Natural killer cell (primary cell): Measurements from ENCODE around the gene TFR2. TPM values are rescaled to one million over a fixed set of nuclear protein-coding genes. Genes with fewer than 3 reads are reported as not detected.
A peak's percentile ranks its signal among the peaks of the same experiment; 100 is the strongest.

Experiments used
- ATAC-seq, 3 donors: fragments of 150-1000 bp in 2 of 3; fragments of 200-7000 bp in 1 of 3; cut with Tn5 transposase; 1 replicate in 1 of 3; 2 replicates in 2 of 3; pipeline ENCODE4 v1.10.0; 2021; ENCODE audit warnings: mild to moderate bottlenecking in 2 of 3, moderate library complexity in 2 of 3
- DNase-seq, 2 donors: peaks; one replicate each; pipeline versions ENCODE4 v3.0.0 to v3.0.0-alpha.2; 2013 to 2021; ENCODE audit warnings: mixed read lengths in 1 of 2
- H3K27ac ChIP-seq: one replicate; pipeline ENCODE4 v1.5.1; 2013; ENCODE audit warnings: mild to moderate bottlenecking, low read length
- H3K27me3 ChIP-seq: one replicate; pipeline ENCODE4 v1.6.1; 2013; ENCODE audit warnings: low read length; ENCODE audit not compliant: control insufficient read depth, insufficient read depth
- H3K36me3 ChIP-seq: one replicate; pipeline ENCODE4 v1.6.1; 2013; ENCODE audit warnings: low read length; ENCODE audit not compliant: control insufficient read depth, insufficient read depth
- H3K4me1 ChIP-seq: one replicate; pipeline ENCODE4 v1.6.1; 2013; ENCODE audit warnings: low read length; ENCODE audit not compliant: control insufficient read depth, insufficient read depth
- H3K4me3 ChIP-seq: one replicate; pipeline ENCODE4 v1.5.1; 2013; ENCODE audit warnings: low read length
- H3K9me3 ChIP-seq: one replicate; pipeline ENCODE4 v1.6.1; 2013; ENCODE audit warnings: low read length; ENCODE audit not compliant: control insufficient read depth, insufficient read depth
- H3K27ac Mint-ChIP-seq, 2 donors: one replicate each; pipeline ENCODE4 v1.8.0; 2022; ENCODE audit warnings: mild to moderate bottlenecking in 2 of 2, mixed read lengths in 2 of 2, moderate library complexity in 1 of 2
- H3K27me3 Mint-ChIP-seq, 2 donors: one replicate each; pipeline ENCODE4 v1.8.0; 2022; ENCODE audit warnings: low read depth in 2 of 2, mixed read lengths in 2 of 2
- H3K36me3 Mint-ChIP-seq: one replicate; pipeline ENCODE4 v1.8.0; 2022; ENCODE audit warnings: mixed read lengths
- H3K4me1 Mint-ChIP-seq, 2 donors: one replicate each; pipeline ENCODE4 v1.8.0; 2022; ENCODE audit warnings: mixed read lengths in 2 of 2
- H3K4me3 Mint-ChIP-seq: one replicate; pipeline ENCODE4 v1.8.0; 2022; ENCODE audit warnings: mild to moderate bottlenecking, moderate library complexity, mixed read lengths
- H3K9me3 Mint-ChIP-seq, 2 donors: one replicate each; pipeline ENCODE4 v1.8.0; 2022; ENCODE audit warnings: mixed read lengths in 2 of 2
- CTCF ChIP-seq: fragments of 200-600 bp; IDR thresholded peaks from one replicate; pipeline ENCODE4 v1.8.0; 2022; ENCODE audit warnings: antibody characterized with exemption
- WGBS: methylation state at CpG from one replicate; pipeline ENCODE4 v1.1.7; 2013; ENCODE audit warnings: missing lambda C conversion rate; ENCODE audit not compliant: insufficient coverage; 5-methylcytosine and 5-hydroxymethylcytosine counted together
- intact Hi-C: fragments of 100-400 bp; cut with micrococcal nuclease; formaldehyde crosslinking; loops from one replicate; pipeline ENCODE4 v1.14.2; 2022
- total RNA-seq, 4 donors: library from RNA; stranded (reverse); fragments of 120-200 nt in 1 of 4; gene quantifications; one replicate each; pipeline versions ENCODE4 v1.2.3 to v1.2.4, GENCODE V29; 2013 to 2022

The TFR2 gene
- total RNA-seq, 3 donors from 2014 or later (not counting 1 experiment from before 2014, with no cell fraction given) = 9.8 to 13.8 (median 12.0) TPM

DNA sequence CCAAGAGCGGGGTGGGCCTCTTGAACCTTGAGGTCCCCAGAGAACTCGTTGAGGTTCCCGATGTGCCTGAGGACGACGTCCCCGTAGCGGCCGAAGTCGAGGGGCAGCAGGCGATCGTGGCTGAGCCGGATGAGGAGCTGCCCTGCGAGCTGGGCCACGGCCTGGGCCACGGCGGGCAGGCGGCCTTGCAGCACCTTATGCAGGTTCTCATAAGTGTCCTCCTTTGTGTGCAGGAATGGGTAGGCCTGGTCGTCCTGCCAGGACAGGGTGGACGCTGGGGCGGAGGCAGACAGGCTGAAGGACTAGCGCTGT is 14.2 kb downstream of the TFR2 start:
- WGBS = 96% methylated on average over 21 of the region's 21 CpGs
- H3K4me1 ChIP-seq = peaks cover 19% of the 10 kb centered on the region
- no peaks in the 10 kb centered on the region for H3K27me3 ChIP-seq
- Mint-ChIP-seq H3K9me3 (no peaks in the 10 kb centered on the region), H3K4me3 (peak overlapping the region; percentile 40), H3K27ac (peak overlapping the region in 1 of 2 donors; percentile 76), H3K36me3 (no peaks in the 10 kb centered on the region), H3K27me3 (no peaks in the 10 kb centered on the region), H3K4me1 (peaks cover 0 to 33% of the 10 kb centered on the region in 2 donors)
- no peak overlapping the region for H3K4me3 ChIP-seq
- no peaks in the 10 kb centered on the region for H3K9me3 ChIP-seq
- DNase-seq (no peak), ATAC-seq (no peak)
- no peaks in the 10 kb centered on the region for H3K36me3 ChIP-seq
- TF ChIP-seq CTCF = no peak
- H3K27ac ChIP-seq = peak overlapping the region; percentile 83
- intact Hi-C loops = loop anchor here (2.0 kb wide), 1 partner anchor 14 kb away; the partner anchor contains the start of gene MOSPD3

- Mint-ChIP-seq H3K9me3 (no peaks in the 10 kb centered on the region), H3K27me3 (no peaks in the 10 kb centered on the region), H3K4me3 (peak overlapping the region; percentile 79), H3K27ac (peak overlapping the region in 1 of 2 donors; percentile 76), H3K4me1 (peaks cover 0 to 31% of the 10 kb centered on the region in 2 donors), H3K36me3 (no peaks in the 10 kb centered on the region)
- no peaks in the 10 kb centered on the region for H3K36me3 ChIP-seq
- H3K9me3 ChIP-seq = no peaks in the 10 kb centered on the region
- DNase-seq (peak; percentile 67 to 93), ATAC-seq (peak; percentile 97 to 99 (median 99))
- intact Hi-C loops = loop anchor here (2.0 kb wide), 1 partner anchor 14 kb away; the partner anchor contains the start of gene MOSPD3
- no peak for TF ChIP-seq CTCF
- no peaks in the 10 kb centered on the region for H3K27me3 ChIP-seq
- peak overlapping the region; percentile 83 for H3K27ac ChIP-seq
- WGBS = 4% methylated on average over 37 of the region's 37 CpGs
- peaks cover 19% of the 10 kb centered on the region for H3K4me1 ChIP-seq
- H3K4me3 ChIP-seq = peak overlapping the region; percentile 34
Observed at GRCh38 chr7:100626530-100627237, 14.7 kb downstream of the TFR2 start.

- Mint-ChIP-seq H3K36me3 (no peaks in the 10 kb centered on the region), H3K27me3 (no peaks in the 10 kb centered on the region), H3K4me3 (peak overlapping the region; percentile 79), H3K4me1 (peaks cover 0 to 31% of the 10 kb centered on the region in 2 donors), H3K27ac (peak overlapping the region in 1 of 2 donors; percentile 76), H3K9me3 (no peaks in the 10 kb centered on the region)
- WGBS = 23% methylated on average over 3 of the region's 3 CpGs
- H3K4me3 ChIP-seq = peak overlapping the region; percentile 31
- no peaks in the 10 kb centered on the region for H3K9me3 ChIP-seq
- no peak overlapping the region for H3K27ac ChIP-seq
- DNase-seq = no peak
- no peaks in the 10 kb centered on the region for H3K27me3 ChIP-seq
- ATAC-seq = no peak
- intact Hi-C loops = loop anchor here (2.0 kb wide), 1 partner anchor 13 kb away; the partner anchor contains the start of gene MOSPD3
- peaks cover 19% of the 10 kb centered on the region for H3K4me1 ChIP-seq
- no peaks in the 10 kb centered on the region for H3K36me3 ChIP-seq
- no peak for TF ChIP-seq CTCF
Observed at GRCh38 chr7:100626055-100626454, 15.3 kb downstream of the TFR2 start.
